CD4-positive, alpha-beta T cell (primary cell): ENCODE measurements around the gene TAGLN2. TPM values are rescaled to one million over a fixed set of nuclear protein-coding genes. Genes with fewer than 3 reads are reported as not detected.
"Not testable (repeated sequence)": the region's sequence is repeated elsewhere in the genome, so short reads cannot be mapped to it uniquely, and the experiment has no call there.

ENCODE experiments used
- ATAC-seq: fragments of 200-7000 bp; cut with Tn5 transposase; one replicate; pipeline ENCODE4 v1.10.0; 2022; ENCODE audit warnings: mild to moderate bottlenecking; ENCODE audit not compliant: poor library complexity
- CTCF ChIA-PET: fragments of 350-600 bp; sonication (Branson Sonifier 250); formaldehyde crosslinking; loops from one replicate; lab custom pipeline; 2021; ENCODE audit warnings: antibody characterized with exemption, inconsistent platforms; lab: Charles Lee
- POLR2A ChIA-PET: fragments of 350-600 bp; sonication (Branson Sonifier 250); formaldehyde crosslinking; loops from one replicate; lab custom pipeline; 2021; ENCODE audit warnings: antibody characterized with exemption, inconsistent platforms; lab: Charles Lee
- DNase-seq, 14 experiments: peaks; one replicate each; pipeline ENCODE4 v3.0.0-alpha.2; 2013 to 2020; ENCODE audit warnings: mixed read lengths in 2 of 14
- H3K27ac ChIP-seq, 2 donors: one replicate each; pipeline versions ENCODE4 v1.5.1 to v1.7.0; 2013; ENCODE audit warnings: low read length in 2 of 2, low read depth in 1 of 2, mild to moderate bottlenecking in 1 of 2
- H3K27me3 ChIP-seq, 2 experiments: 1 replicate in 1 of 2; 2 replicates in 1 of 2; pipeline versions ENCODE4 v1.6.1 to v1.7.0; 2013; ENCODE audit warnings: low read length in 2 of 2, control low read depth in 1 of 2, mild to moderate bottlenecking in 1 of 2, moderate library complexity in 1 of 2; ENCODE audit not compliant: insufficient read depth in 2 of 2, control insufficient read depth in 1 of 2
- H3K36me3 ChIP-seq: one replicate; pipeline ENCODE4 v1.6.1; 2013; ENCODE audit warnings: low read length, control low read depth; ENCODE audit not compliant: insufficient read depth
- H3K4me1 ChIP-seq: one replicate; pipeline ENCODE4 v1.6.1; 2013; ENCODE audit warnings: low read length, control low read depth; ENCODE audit not compliant: insufficient read depth
- H3K4me3 ChIP-seq: one replicate; pipeline ENCODE4 v1.5.1; 2013; ENCODE audit warnings: mild to moderate bottlenecking, low read length, moderate library complexity
- H3K9me3 ChIP-seq, 2 experiments: 1 replicate in 1 of 2; 2 replicates in 1 of 2; pipeline versions ENCODE4 v1.6.1 to v1.7.0; 2013; ENCODE audit warnings: low read length in 2 of 2, mild to moderate bottlenecking in 2 of 2, control low read depth in 1 of 2, moderate library complexity in 1 of 2; ENCODE audit not compliant: control insufficient read depth in 1 of 2, insufficient read depth in 1 of 2
- H3K27ac Mint-ChIP-seq: one replicate; pipeline ENCODE4 v1.8.0; 2020; ENCODE audit warnings: mixed read lengths
- H3K27me3 Mint-ChIP-seq: one replicate; pipeline ENCODE4 v1.8.0; 2021; ENCODE audit warnings: mixed read lengths
- H3K36me3 Mint-ChIP-seq: one replicate; pipeline ENCODE4 v1.8.0; 2021; ENCODE audit warnings: low read depth, mixed read lengths
- H3K4me1 Mint-ChIP-seq: one replicate; pipeline ENCODE4 v1.8.0; 2021; ENCODE audit warnings: low read depth, mixed read lengths
- H3K4me3 Mint-ChIP-seq: one replicate; pipeline ENCODE4 v1.8.0; 2020; ENCODE audit warnings: mild to moderate bottlenecking, mixed read lengths
- H3K9me3 Mint-ChIP-seq: one replicate; pipeline ENCODE4 v1.8.0; 2020; ENCODE audit warnings: mixed read lengths
- CTCF ChIP-seq: fragments of 200-600 bp; IDR thresholded peaks from one replicate; pipeline ENCODE4 v1.8.0; 2022; ENCODE audit warnings: antibody characterized with exemption, mild to moderate bottlenecking
- intact Hi-C, 2 experiments: fragments of 100-400 bp; cut with DNase I in 1 of 2; cut with micrococcal nuclease in 1 of 2; formaldehyde crosslinking; loops; one replicate each; pipeline versions ENCODE4 v1.15.1 to v1.9.0; 2023 to 2025; cut with DNase I, micrococcal nuclease
- total RNA-seq, 174 experiments: library from RNA in 2 of 174; stranded (reverse) in 2 of 174; gene quantifications; one replicate each; pipeline ENCODE4 v1.2.3 and lab custom pipeline; 2021 to 2026

Gene TAGLN2
- total RNA-seq, 2 experiments from 2014 or later, result 301 to 311 TPM

- POLR2A ChIA-PET, result no interaction called here
- no peaks in the 10 kb centered on the region for H3K4me1 ChIP-seq
- ATAC-seq, result no peak
Measured at GRCh38 chr1:159900086-159900680, 25.1 kb downstream of the TAGLN2 start, which contains the start of gene CFAP45. Gene CFAP45 (minus strand): TSS chr1:159900165. CDS start chr1:159900098, 67 bp downstream.

GRCh38 chr1:159899634-159900033 lies 25.7 kb downstream of the TAGLN2 start:
- H3K27ac Mint-ChIP-seq, H3K4me3 Mint-ChIP-seq, H3K4me1 ChIP-seq, POLR2A ChIA-PET, H3K36me3 Mint-ChIP-seq, DNase-seq, H3K4me3 ChIP-seq, H3K9me3 ChIP-seq, H3K27me3 Mint-ChIP-seq, H3K4me1 Mint-ChIP-seq, intact Hi-C loops, H3K9me3 Mint-ChIP-seq, H3K27me3 ChIP-seq, CTCF ChIA-PET, H3K36me3 ChIP-seq, ATAC-seq, H3K27ac ChIP-seq: not testable (repeated sequence)

More at GRCh38 chr1:159900086-159900680, 25.1 kb downstream of the TAGLN2 start, which contains the start of gene CFAP45:
- Histone ChIP-seq H3K9me3 (peaks cover 0 to 4% of the 10 kb centered on the region in 2 experiments), H3K36me3 (no peaks in the 10 kb centered on the region), H3K27me3 (no peaks in the 10 kb centered on the region), H3K27ac (no peak within 1 kb of the TSS), H3K4me3 (no peak within 1 kb of the TSS)
- Mint-ChIP-seq H3K27me3 (no peaks in the 10 kb centered on the region), H3K4me3 (no peak within 1 kb of the TSS), H3K36me3 (no peaks in the 10 kb centered on the region), H3K9me3 (no peaks in the 10 kb centered on the region), H3K27ac (no peak within 1 kb of the TSS), H3K4me1 (peaks cover 6% of the 10 kb centered on the region)
- CTCF ChIA-PET, result interaction anchor here (0.9 kb wide), 1 partner anchor 101 kb away, joined by 3 read pairs; no protein-coding TSS in a partner anchor
- TF ChIP-seq CTCF, result no peak
- peak in 4 of 14 experiments; percentile 19 to 68 (median 50) for DNase-seq
- intact Hi-C loops, result no loop called here

GRCh38 chr1:159898527-159898926 lies 26.8 kb downstream of the TAGLN2 start:
- no peak for TF ChIP-seq CTCF
- H3K9me3 Mint-ChIP-seq, result no peaks in the 10 kb centered on the region
- no peaks in the 10 kb centered on the region for H3K36me3 Mint-ChIP-seq
- Histone ChIP-seq H3K27me3 (no peaks in the 10 kb centered on the region), H3K9me3 (peaks cover 0 to 4% of the 10 kb centered on the region in 2 experiments), H3K36me3 (no peaks in the 10 kb centered on the region), H3K4me3 (no peak overlapping the region), H3K27ac (no peak overlapping the region), H3K4me1 (no peaks in the 10 kb centered on the region)
- POLR2A ChIA-PET, result no interaction called here
- peaks cover 6% of the 10 kb centered on the region for H3K4me1 Mint-ChIP-seq
- H3K27me3 Mint-ChIP-seq, result no peaks in the 10 kb centered on the region
- ATAC-seq (no peak), DNase-seq (no peak)
- intact Hi-C loops, result no loop called here
- CTCF ChIA-PET, result no interaction called here
- H3K4me3 Mint-ChIP-seq, result no peak overlapping the region
- H3K27ac Mint-ChIP-seq, result no peak overlapping the region

GRCh38 chr1:159897962-159898361 lies 27.3 kb downstream of the TAGLN2 start:
- H3K27ac Mint-ChIP-seq, result no peak overlapping the region
- Histone ChIP-seq H3K27me3 (no peaks in the 10 kb centered on the region), H3K36me3 (no peaks in the 10 kb centered on the region), H3K4me1 (no peaks in the 10 kb centered on the region), H3K9me3 (peaks cover 0 to 4% of the 10 kb centered on the region in 2 experiments), H3K4me3 (no peak overlapping the region), H3K27ac (no peak overlapping the region)
- POLR2A ChIA-PET, result no interaction called here
- H3K9me3 Mint-ChIP-seq, result no peaks in the 10 kb centered on the region
- DNase-seq, result peak in 2 of 14 experiments; percentile 43 to 44
- no peak overlapping the region for H3K4me3 Mint-ChIP-seq
- TF ChIP-seq CTCF, result no peak
- H3K27me3 Mint-ChIP-seq, result no peaks in the 10 kb centered on the region
- H3K36me3 Mint-ChIP-seq, result no peaks in the 10 kb centered on the region
- intact Hi-C loops, result no loop called here
- CTCF ChIA-PET, result no interaction called here
- no peak for ATAC-seq
- H3K4me1 Mint-ChIP-seq, result peaks cover 6% of the 10 kb centered on the region
